ENCODE measurements around the gene FBXL7.

The FBXL7 gene

DNA sequence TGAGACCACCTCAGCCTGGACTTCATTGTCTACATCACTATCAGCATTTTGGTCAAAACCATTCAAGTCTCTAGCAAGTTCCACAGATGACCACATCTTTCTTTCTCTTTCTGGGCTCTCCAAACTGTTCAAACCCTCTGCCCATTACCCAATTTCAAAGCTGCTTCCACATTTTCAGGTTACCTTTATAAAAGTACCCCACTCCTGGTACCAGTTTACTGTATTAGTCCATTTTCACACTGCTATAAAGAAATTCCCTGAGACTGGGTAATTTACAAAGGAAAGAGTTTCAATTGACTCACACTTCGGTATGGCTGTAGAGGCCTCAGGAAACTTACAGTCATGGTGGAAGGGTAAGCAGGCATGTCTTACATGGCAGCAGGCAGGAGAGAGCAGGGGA lies 84.5 kb downstream of the FBXL7 start:
- no peak for DNase-seq

DNA sequence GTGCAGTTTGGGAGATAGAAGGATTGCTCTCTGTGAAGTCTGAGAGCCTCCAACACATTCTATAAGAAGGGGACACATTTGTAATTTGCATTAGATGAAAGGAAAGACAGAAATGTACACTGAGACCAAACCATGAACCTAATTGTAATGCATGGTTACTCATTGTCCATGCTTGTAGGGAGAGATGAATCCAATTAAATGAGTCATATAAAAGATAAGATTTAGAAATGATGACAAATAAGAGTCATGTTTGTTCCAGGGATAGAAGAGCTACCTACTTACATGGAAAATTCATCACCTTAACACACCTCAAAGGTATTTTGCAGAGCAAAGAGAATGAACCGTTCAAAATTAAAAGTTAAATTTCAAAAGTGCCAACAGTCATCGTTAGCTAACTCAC lies 85.1 kb downstream of the FBXL7 start:
- DNase-seq = no peak

GRCh38 chr5:15585841-15586591 lies 86.0 kb downstream of the FBXL7 start:
- no peak for DNase-seq

DNA sequence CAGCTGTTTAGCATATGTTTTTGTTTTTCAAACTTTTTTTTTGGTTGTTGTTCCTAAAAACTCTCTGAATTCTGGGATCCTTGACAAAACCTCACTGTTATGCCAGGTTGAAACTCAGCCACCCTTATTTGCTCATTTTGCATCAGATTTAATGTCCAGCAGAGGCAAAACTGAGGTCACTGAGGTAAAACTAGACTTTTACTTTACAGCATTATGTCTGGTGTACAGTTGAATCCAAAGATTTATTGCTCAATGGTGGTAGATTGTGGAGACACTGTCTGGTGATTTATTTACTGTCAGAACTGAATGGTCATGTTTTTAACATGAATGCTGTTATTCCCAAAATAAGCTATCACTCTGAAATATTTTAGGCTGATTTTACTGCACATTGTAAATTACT lies 87.9 kb downstream of the FBXL7 start:
- no peak for DNase-seq

DNA sequence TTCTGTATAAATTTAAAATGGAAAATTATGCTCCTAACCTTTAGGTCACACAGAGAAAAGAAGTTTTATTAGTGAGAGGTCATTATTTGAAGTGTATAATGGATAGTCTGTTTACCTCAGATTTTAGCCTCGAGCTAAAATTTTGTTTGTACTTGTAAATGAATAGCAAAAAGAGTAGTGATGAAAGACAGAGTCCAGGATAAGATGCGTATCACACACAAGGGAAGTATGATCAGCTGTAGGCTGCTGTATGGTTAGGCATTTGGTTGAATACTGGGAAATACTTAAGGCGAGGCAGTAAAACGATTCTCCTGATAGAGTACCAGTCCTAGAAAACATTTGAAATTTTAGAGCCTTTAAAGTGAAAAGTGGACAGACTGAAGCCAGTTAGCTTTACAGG lies 92.7 kb downstream of the FBXL7 start:
- DNase-seq = no peak

DNA sequence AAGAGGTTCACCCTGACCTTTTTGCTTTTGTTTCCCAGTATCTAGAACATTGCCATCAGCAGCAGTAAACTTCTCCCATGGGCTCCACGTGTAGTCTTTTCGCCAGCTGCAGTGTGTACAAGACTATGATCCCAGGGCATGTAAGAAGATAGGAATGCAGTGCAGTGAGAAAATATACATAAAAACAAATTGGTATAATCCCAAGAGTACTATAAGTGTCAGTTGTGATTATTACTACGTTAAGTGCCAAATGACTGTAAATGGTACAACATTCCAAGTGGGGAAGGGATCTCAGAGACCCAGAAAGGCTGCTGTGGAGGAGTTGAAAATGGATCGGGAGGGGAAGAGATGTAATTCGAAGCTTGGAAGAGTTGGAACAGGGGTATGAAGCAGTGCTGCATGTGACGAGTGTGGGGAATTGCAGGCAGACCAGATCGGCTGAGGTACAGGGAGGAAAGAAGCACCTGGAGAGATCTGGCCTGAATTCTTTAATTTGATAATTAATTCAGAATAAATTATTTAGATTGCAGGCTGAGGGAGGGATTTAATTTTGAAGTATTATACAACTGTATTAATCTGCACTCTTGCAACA lies 95.1 kb downstream of the FBXL7 start:
- DNase-seq = no peak

GRCh38 chr5:15595929-15596328 lies 95.9 kb downstream of the FBXL7 start:
- DNase-seq = no peak

DNA sequence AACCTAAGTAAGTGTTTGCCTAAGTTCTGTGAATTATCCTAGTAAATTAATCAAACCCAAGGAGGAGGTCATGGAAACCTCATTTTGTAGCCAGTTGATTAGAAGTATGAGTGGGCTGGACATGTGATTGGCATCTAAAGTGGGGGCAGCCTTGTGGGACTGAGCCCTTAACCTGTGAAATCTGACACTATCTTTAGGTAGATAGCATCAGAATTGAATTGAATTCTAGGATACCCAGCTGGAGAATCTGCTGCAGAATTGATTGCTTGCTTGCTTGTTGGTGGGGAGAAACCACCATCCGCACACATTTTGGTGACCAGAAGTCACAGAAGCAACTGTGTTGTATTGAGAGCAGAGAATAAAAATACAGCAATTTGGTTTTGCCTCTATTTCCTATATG lies 97.0 kb downstream of the FBXL7 start:
- DNase-seq = no peak

DNA sequence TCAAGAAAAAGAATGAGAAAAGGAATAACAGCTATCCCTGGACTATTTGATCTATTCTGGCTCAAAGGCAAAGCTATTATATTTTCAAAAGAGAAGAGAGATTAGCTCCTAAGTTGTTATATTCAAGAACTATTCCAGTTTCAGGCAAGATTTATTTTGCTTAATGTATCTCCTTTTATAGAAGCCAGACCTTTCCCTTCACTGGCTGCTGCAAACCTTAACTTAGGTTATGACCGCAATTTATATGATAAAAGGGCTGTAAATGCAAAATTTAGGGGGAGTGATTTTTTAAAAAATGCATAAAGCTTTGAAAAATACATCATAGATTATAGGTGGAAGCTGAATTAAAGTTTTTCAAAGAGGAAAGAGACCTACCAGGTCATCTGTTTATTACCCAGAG lies 97.8 kb downstream of the FBXL7 start:
- no peak for DNase-seq

DNA sequence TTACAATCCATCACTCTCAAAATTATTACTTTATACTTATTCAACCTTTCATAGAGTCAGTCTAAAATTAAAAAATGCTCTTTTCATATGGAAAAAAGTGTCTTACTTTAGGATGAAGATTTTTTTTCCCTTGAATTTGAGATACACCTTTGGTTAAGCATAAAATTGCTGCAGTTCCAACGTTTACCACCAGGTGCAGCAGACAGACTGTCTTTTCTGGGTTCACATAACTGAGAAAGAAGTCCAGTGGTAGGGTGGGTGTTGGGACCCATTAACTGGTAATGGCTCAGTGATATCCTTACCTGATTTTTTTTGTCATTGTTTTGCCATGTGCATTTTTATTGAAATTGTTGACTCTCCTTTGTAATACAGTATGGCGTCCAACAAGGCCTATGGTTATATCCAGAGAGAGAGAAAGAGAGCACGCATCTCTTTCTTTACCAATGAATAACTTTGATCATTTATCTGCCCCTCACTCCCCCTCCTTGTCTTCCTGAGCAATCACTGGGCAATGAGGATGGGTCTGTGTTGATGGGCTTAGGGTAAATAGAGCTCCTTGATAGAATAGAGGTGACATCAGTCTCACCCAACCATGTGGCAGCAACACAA lies 98.4 kb downstream of the FBXL7 start:
- no peak for DNase-seq

DNA sequence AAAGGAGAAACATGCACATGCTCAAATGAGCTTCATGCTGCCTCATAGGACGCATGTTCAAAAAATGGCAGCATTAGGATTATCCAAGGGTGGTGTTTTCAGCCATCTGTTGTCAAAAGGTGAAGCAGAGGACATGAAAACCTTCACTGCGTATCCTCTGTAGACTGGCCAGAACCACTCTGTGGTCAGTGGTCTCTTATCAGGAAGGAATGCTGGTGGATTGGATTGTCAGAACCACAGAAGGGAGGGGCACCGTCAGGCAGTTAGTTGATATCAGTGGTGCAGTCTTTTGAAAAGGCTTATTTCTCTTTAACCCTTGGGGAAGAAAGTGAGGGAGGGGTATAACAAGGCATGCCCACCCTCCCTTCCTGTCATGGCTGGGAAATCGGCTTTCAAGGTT lies 100.1 kb downstream of the FBXL7 start:
- no peak for DNase-seq

DNA sequence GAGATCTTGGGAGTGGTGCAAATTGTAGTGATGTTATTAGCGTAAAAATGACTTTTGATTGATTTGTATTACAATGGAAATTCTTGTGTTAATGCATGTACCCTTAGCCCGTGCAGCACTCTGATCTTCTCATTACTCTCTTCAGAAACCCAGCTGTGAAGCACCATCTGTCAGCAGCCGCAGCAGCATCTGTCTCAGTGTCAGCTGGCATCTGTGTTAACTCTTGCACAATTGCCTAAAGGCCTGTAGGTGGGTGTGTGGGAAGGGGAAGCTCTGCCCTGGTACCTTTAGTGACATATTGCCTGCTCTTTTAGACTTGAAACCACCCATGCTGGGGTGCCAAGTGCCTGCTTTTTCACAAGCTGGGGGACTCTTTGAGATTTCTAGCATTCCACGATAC lies 101.3 kb downstream of the FBXL7 start:
- DNase-seq = no peak

DNA sequence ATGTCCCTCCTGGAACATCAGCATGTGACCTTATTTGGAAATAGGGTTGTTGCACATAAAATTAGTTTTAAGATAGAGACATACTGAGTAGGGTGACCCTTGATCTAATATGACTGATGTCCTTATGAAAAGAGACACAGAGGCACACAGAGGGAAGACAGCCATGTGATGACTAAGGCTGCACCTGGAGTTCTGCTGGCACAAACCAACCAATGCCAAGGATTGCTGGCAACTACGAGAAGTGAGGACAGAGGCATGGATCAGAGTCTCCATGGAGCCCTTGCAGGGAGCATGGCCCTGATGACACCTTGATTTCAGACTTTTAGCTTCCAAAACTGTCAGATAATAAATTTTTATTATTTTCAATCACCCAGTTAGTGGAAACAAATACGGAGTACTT lies 101.9 kb downstream of the FBXL7 start:
- DNase-seq = no peak

DNA sequence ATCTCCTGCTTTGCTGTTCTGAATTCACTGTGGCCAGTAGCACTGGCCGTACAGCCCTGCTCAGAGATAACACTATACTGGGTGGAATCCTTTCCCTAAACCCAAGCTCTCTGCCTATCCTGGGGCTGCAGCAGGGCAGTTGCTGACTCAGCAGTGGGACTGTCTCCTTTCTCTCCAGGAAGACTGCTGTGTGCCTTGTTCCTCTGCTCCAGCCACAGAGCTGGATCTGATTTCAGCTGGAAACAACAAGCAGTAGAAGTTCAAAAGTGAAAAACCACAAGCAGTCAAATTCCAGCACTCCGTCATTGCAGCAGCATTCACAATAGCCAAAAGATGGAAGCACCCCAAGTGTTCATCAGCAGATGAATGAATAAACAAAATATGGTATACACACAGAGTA lies 105.0 kb downstream of the FBXL7 start:
- no peak for DNase-seq

DNA sequence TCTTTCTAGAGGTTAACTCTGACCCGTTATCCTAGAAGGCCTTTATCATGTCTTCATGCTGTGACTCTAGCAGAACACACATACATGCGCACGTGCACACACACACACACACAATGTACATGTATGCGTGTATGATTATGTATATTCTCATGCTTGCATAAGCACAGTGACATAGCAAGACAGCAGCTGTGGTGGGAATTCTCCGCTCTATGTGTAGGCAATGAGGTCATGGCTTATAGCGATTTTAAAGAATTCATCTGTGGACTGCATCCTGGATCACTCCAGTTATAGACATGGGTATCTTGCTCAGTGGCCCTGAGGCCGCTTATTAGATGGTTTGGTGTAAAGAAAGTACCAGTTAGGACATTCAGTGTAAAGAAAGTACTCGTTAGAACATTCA lies 106.2 kb downstream of the FBXL7 start:
- DNase-seq = no peak

GRCh38 chr5:15607076-15607475 lies 107.1 kb downstream of the FBXL7 start:
- no peak for DNase-seq

- no peak for DNase-seq
Measured at GRCh38 chr5:15609076-15609725, 109.2 kb downstream of the FBXL7 start.

DNA sequence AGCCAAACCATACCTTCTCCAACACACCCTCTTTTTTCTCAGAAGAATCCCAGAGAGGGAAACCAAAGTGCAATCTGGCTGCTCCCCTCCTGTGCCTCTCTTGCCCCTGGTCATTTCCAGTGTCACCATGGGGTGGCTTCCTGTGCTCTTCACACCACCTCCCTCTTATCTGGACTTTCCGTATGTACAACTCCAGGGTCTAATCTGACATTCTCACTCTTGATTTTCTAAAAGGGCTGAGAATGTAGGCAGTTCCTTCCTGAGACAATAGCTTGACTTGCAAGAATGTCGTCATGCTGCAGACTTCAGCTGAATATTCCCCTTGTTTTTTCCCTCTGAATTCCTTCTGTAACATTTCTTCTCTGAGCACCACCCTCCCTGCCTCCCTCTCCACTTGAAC lies 110.2 kb downstream of the FBXL7 start:
- DNase-seq = no peak

DNA sequence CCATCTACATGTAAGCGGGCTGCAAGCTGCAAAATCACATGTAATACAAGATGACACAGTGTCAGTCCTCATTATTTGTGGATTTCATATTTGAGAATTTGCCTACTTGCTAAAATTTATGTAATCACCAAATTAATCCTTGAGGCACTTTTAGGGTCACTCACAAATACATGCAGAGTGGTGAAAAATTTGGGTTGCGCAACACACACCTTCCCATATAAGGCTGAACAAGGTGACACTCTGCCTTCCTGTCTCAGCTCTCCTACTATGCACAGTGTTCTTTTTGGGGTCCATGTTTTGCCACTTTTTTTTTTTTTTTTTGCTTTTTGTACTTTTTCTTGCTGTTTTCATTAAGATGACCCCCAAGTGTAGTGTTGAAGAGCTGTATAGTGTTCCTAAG lies 111.0 kb downstream of the FBXL7 start:
- DNase-seq = no peak

DNA sequence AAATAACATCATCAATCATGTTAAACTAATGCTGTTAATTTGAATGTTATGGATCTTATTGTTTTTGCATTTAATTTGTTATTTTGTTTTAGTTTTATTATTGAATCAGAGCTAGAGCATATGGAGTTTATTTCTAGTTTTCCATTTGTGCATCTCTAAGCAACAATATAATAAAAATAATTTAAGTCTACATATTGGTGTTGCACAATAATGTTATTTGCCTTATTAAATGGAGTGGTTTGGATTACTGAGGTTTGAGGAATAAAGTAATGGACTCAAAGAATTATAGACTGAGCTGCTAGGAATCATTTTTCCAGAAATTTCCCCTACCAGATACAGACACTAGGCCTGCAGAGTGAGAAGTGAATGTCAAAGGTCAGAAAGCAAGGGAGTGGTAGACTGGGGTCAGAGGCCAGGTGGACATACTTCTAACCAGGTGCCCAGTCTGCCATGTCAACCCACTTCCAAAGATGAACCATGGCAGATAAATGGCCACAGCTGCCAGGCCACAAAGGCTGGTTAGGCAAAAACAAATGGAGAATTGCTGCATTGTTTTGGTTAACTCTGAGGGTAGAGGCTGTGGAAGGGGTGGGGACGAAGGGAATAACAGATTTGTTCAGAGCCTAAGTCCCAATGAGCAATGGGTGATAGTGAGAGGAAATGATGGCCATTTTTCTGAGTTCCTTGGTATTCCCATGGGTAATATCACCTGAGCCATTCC lies 113.1 kb downstream of the FBXL7 start:
- DNase-seq = no peak

- DNase-seq = no peak
Measured at GRCh38 chr5:15614679-15615078, 114.7 kb downstream of the FBXL7 start.

DNA sequence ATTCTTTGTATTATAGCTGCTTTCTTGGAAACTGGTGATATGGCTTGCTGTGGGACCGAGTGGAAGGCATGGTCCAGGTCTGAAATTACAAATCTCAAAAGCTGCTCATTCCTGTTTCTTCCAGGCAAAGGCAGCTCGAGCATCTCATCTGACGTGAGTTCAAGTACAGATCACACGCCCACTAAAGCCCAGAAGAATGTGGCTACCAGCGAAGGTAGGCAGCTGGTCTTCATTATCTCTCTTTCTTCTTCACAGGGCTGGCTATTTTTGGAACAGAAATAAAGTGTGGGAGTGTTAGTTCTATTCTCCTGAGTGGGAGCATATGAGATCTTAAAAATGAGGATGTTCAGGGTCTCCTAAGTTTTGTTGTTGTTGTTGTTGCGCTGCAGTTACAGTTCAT lies 115.9 kb downstream of the FBXL7 start:
- no peak for DNase-seq

DNA sequence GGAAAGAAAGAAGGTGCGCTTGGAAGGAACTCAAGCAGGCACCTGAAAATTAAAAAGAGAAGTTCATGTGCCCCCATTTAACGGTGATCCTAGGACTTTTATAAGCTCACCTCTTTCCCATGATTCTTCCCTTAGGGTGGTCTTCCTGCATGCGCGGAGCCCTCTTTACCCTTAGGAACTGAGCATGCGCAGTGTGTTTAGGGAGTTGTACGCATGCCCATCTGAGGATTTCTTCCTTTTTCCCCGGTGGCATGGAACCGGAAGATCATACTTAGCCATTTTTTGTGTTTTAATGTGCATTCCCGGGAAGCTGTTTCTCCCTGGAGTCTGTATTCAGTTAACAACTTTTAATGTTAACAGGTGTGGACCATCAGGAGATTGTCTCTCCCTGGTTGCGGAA lies 119.0 kb downstream of the FBXL7 start:
- no peak for DNase-seq

DNA sequence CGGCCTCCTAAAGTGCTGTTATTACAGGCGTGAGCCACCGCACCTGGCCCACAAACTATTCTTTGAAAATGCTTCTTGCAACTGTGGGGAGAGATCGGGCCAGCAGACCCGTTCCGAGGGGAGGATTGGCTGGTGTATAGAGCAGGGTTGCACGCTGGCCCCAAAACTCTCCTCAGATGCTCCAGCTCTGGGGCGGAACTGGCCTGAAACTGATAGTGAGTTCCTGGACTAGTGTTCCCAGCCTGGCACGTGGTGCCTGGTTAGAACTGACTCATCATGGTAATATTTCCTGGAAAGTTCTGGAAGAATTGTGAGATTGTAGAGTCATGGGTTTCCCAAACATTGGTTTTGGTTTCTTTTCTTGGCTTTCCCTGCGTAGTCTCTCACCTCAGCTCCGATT lies 120.5 kb downstream of the FBXL7 start:
- no peak for DNase-seq

Measured in CD4-positive, alpha-beta T cell treated with Interferon gamma for 1 hour (primary cell).